GM12878 (cell line): ENCODE data around the gene SAP30L. TPM values are rescaled to one million over a fixed set of nuclear protein-coding genes. Genes with fewer than 3 reads are reported as not detected.

Source experiments
- ATAC-seq: fragments of 200-7000 bp; cut with Tn5 transposase; 3 replicates; pipeline ENCODE4 v1.9.1; 2020; ENCODE audit warnings: mild to moderate bottlenecking, moderate library complexity
- BruUV-seq: library from RNA; stranded (reverse); fragments of 400-500 nt; replicated peaks from 2 replicates; lab custom pipeline; 2021; lab: Mats Ljungman, UMichigan
- CTCF ChIA-PET: fragments of 300-600 bp; sonication (Branson Sonifier 250); formaldehyde crosslinking; extraction: SDS; loops from one replicate; lab custom pipeline; 2021; ENCODE audit warnings: inconsistent platforms; lab: Yijun Ruan, JAX
- POLR2A ChIA-PET: fragments of 350-600 bp; formaldehyde crosslinking; extraction: SDS; loops from one replicate; lab custom pipeline; 2021; ENCODE audit warnings: inconsistent platforms; lab: Charles Lee
- RAD21 ChIA-PET: fragments of 300-600 bp; sonication (Branson Sonifier 250); formaldehyde crosslinking; loops from one replicate; lab custom pipeline; 2023; ENCODE audit warnings: antibody characterized with exemption; ENCODE audit not compliant: unreplicated experiment; lab: Charles Lee
- SMC1A ChIA-PET: fragments of 300-600 bp; sonication (Branson Sonifier 250); formaldehyde crosslinking; loops from one replicate; lab custom pipeline; 2023; ENCODE audit not compliant: unreplicated experiment, uncharacterized antibody; lab: Charles Lee
- DNase-seq: peaks from one replicate; pipeline ENCODE4 v3.0.0-alpha.2; 2011; ENCODE audit warnings: low read depth, low spot score
- FAIRE-seq: peaks from 3 replicates; lab custom pipeline; 2011; peaks lifted over from hg19 to GRCh38; lab: Jason Lieb, UNC
- H2AFZ ChIP-seq: 2 replicates; pipeline ENCODE4 v1.6.0; 2011; ENCODE audit warnings: low read depth, low read length, control low read depth; ENCODE audit not compliant: control insufficient read depth
- H3K27ac ChIP-seq: 2 replicates; pipeline ENCODE4 v1.5.1; 2011; ENCODE audit warnings: control low read depth; ENCODE audit not compliant: control insufficient read depth, insufficient read depth
- H3K27me3 ChIP-seq, 2 experiments: replicated peaks in 1 of 2; 2 replicates each; pipeline versions ENCODE4 v1.6.0 to v1.6.1; 2011; ENCODE audit warnings: low read length in 1 of 2; ENCODE audit not compliant: control insufficient read depth in 2 of 2, insufficient read depth in 2 of 2
- H3K36me3 ChIP-seq, 2 experiments: 2 replicates each; pipeline ENCODE4 v1.5.1; 2011; ENCODE audit warnings: low read length in 1 of 2; ENCODE audit not compliant: control insufficient read depth in 2 of 2, insufficient read depth in 2 of 2
- H3K4me1 ChIP-seq: 2 replicates; pipeline ENCODE4 v1.6.1; 2011; ENCODE audit warnings: mild to moderate bottlenecking, low read length, moderate library complexity, mixed read lengths; ENCODE audit not compliant: control insufficient read depth, insufficient read depth
- H3K4me2 ChIP-seq: 2 replicates; pipeline ENCODE4 v1.6.0; 2011; ENCODE audit warnings: control low read depth; ENCODE audit not compliant: control insufficient read depth, insufficient read depth
- H3K4me3 ChIP-seq: fragments of 200-600 bp; sonication (generic); 2 replicates; pipeline ENCODE4 v1.5.1; 2016
- H3K79me2 ChIP-seq: 2 replicates; pipeline ENCODE4 v1.6.0; 2011; ENCODE audit warnings: low read length; ENCODE audit not compliant: control insufficient read depth, insufficient read depth
- H3K9ac ChIP-seq: 2 replicates; pipeline ENCODE4 v1.8.0; 2011; ENCODE audit warnings: low read length, control low read depth, mixed read lengths; ENCODE audit not compliant: control insufficient read depth, insufficient read depth
- H3K9me3 ChIP-seq: replicated peaks from 3 replicates; pipeline ENCODE4 v1.5.1; 2011; ENCODE audit warnings: mild to moderate bottlenecking, low read length; ENCODE audit not compliant: control insufficient read depth, insufficient read depth
- H4K20me1 ChIP-seq: 2 replicates; pipeline ENCODE4 v1.6.0; 2011; ENCODE audit not compliant: control insufficient read depth, insufficient read depth
- EED ChIP-seq: sonication (generic); IDR thresholded peaks from 2 replicates; pipeline ENCODE4 v1.6.1; 2016; ENCODE audit warnings: antibody characterized with exemption, low read depth
- ESRRA ChIP-seq: IDR thresholded peaks from 2 replicates; pipeline ENCODE4 v1.6.1; 2012; ENCODE audit warnings: mild to moderate bottlenecking, low read length, improper control_type of control experiment
- EZH2 ChIP-seq: IDR thresholded peaks from 2 replicates; pipeline ENCODE4 v1.6.1; 2012; ENCODE audit warnings: low read depth, mild to moderate bottlenecking, control low read depth, inconsistent platforms, low read length, borderline replicate concordance; ENCODE audit not compliant: control insufficient read depth
- SUZ12 ChIP-seq: fragments of 200-600 bp; sonication (generic); IDR thresholded peaks from one replicate; pipeline ENCODE4 v1.6.1; 2018; ENCODE audit warnings: antibody characterized with exemption, mild to moderate bottlenecking; ENCODE audit not compliant: unreplicated experiment
- ZNF622 ChIP-seq: fragments of 450-650 bp; IDR thresholded peaks from 2 replicates; pipeline ENCODE4 v1.6.1; 2017; ENCODE audit warnings: mild to moderate bottlenecking, inconsistent platforms
- WGBS: methylation state at CpG from one replicate; pipeline ENCODE4 v1.1.6; 2016; ENCODE audit warnings: low lambda C conversion rate; ENCODE audit not compliant: insufficient replicate concordance, insufficient coverage; ENCODE audit errors: missing lambda C conversion rate; 5-methylcytosine and 5-hydroxymethylcytosine counted together
- in situ Hi-C: fragments of 300-500 bp; cut with MboI; formaldehyde crosslinking; loops from 9 replicates; pipeline ENCODE4 v1.14.3; 2018; ENCODE audit warnings: mixed read lengths
- intact Hi-C: fragments of 100-400 bp; cut with micrococcal nuclease; formaldehyde crosslinking; loops from one replicate; pipeline ENCODE4 v1.14.2; 2022; ENCODE audit not compliant: unreplicated experiment
- polyA plus RNA-seq, 11 experiments: library from polyadenylated mRNA; depleted of rRNA in 4 of 11; unstranded in 6 of 11; stranded (reverse) in 5 of 11; fragments of >200 nt; fragmentation: Nextera tagmentation in 4 of 11; fragmentation: Illumina TruSeq in 1 of 11; extraction: Ambion mirVana in 4 of 11; extraction: Trizol in 1 of 11; gene quantifications; 1 replicate in 1 of 11; 2 replicates in 10 of 11; pipeline versions ENCODE4 v1.2.1 to v1.2.3, GENCODE V29; 2011 to 2016; ENCODE audit warnings: inconsistent platforms in 2 of 11, missing spikeins in 2 of 11, low read depth in 1 of 11
- total RNA-seq, 4 experiments: library from RNA; depleted of rRNA in 3 of 4; stranded (reverse); fragments of >200 nt in 3 of 4; fragmentation: Illumina TruSeq in 1 of 4; extraction: Trizol in 1 of 4; gene quantifications; 2 replicates each; pipeline versions ENCODE4 v1.2.1 to v1.2.3, GENCODE V29; 2013 to 2021

SAP30L gene
- total and polyA plus RNA-seq, 10 of the 15 experiments (the other 5 are each of a cell fraction or from before 2014, with no cell fraction given) = 2.4 to 36.8 (median 15.7) TPM

DNA sequence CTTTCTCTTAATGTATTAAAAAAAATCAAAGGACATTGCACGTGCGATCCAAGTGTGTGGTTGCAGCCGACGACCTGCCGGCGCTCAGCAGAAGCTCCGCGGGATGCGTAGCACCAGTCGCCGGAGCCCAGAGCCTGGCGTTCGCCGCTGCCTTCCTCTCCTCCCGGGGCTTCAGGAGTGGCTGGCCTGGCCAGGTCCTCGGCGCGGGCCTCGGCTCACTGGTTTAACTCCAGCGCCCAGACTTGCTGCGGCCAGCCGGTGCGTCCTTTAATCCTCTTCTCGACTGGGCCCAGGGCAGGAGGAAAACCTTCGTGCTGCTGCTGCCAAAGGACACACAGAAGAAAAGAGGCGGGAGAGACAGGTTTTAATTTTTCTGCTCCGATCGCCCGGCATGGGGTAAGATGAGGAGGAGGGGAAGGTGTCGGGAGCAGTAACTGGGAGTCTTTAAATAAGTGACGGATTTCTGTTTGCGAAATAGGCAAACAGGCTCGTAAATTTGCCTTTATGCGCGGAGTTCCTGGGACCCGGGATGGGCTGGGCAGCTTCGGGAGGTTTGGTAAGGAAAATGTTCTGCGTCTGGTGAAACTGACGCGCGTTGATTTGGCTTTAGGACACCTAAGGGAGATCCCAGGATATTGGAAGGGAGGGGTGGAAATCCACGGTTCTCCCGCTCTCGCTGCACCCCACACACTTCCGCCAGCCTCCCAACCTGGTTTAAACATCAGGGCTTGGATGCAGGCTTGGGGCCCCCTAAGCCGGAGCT, 30.0 kb downstream of the SAP30L start:
- FAIRE-seq = no peak
- POLR2A ChIA-PET = no interaction called here
- no TSS peak for BruUV-seq
- Histone ChIP-seq H3K9me3 (no peaks in the 10 kb centered on the region; the same call in 2 of the 3 replicates), H3K27ac (no peak overlapping the region), H3K79me2 (no peaks in the 10 kb centered on the region), H3K4me3 (no peak overlapping the region), H2AFZ (no peak overlapping the region), H3K9ac (no peak overlapping the region), H4K20me1 (no peaks in the 10 kb centered on the region), H3K27me3 (peaks cover 36 to 50% of the 10 kb centered on the region in 2 experiments), H3K36me3 (no peaks in the 10 kb centered on the region), H3K4me1 (peaks cover 15% of the 10 kb centered on the region), H3K4me2 (no peak overlapping the region)
- CTCF ChIA-PET = no interaction called here
- intact Hi-C loops (no loop called here), in situ Hi-C loops (no loop called here)
- RAD21 ChIA-PET = no interaction called here
- TF ChIP-seq ZNF622 = no peak
- peak; percentile 34 for TF ChIP-seq SUZ12
- TF ChIP-seq ESRRA = no peak
- TF ChIP-seq EED = 0 out of 2 replicates have a peak, but pooled peaks have one; percentile 13
- peak; percentile 93 for TF ChIP-seq EZH2
- ATAC-seq = no peak
- SMC1A ChIA-PET = no interaction called here
- 28% methylated on average over 40 of the region's 46 CpGs for WGBS
- no peak for DNase-seq
